ENCODE measurements around the gene NUDT21.

Gene NUDT21

DNA sequence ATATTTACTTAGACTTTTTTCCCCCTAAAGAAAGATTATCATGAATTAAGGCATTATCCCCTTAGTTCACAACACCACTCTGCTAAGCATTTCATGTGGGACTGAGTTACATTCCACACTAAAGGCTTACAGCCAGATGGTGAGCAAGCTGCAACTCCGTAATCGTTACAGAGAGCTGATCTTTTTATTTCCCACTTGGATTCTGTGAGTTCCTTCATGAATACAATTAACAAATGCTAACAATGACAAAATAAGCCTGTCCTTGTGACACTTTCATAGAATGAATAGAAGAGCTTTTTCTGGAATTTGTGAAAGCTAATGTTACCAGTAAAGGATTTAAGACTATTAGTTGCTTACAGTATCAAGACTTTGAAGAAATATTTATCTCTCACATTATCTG lies 9.0 kb upstream of the NUDT21 start:
- no peak for DNase-seq

- DNase-seq, result no peak
These were observed 6.9 kb upstream of the NUDT21 start for GRCh38 chr16:56457927-56458470.

GRCh38 chr16:56451753-56452689 lies 889 bp upstream of the NUDT21 start:
- no peak for DNase-seq

DNA sequence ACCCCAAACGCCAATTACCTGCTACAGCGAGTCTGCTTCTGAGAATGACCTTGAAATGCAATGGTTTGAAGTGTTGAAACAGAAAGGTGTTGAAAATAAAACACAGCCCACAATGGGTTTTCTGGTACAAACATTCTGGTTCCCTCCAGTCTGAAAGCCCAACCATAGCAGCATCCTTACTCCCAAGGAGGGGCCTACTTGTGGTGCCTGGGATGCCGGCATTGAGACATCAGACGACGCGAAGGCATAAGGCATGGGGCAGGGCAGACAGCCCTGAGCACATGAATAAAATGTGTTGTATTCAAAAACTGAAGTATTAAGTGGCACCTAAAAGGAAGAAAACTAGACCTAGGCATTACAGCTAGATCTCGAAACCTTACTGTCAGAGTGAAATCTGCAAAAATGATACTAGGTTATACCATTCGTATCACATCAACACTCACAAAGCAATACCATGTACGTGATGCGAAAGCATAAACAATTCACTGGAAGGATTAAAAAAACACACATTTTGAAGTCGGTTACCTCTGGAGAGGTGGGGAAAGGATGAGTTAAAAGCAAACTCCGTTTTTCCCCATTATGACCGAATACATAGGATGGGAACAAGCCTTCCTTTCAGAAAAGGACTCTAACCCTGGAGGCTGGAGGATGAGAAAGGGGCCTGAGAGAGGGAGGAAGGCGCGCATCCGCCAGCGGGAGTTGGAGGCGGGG lies 702 bp downstream of the NUDT21 start:
- DNase-seq, result no peak

DNA sequence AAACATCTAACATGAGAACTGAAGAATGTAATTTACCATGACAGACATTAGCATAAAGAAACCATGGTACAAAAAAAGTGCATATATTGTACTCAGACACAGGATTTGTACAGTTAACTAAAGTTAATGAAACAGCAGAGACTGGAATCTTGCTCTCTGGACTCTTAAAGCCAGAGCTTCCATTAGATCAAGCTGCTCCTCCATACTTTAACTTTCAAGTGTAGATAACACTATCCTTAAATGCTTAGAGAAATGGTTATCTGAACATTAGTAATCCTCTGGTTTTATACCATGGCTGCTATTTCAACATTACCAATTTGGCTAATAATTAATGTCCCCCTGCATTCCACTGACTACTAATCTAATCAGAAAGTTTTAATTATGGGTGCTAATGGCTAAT lies 3.1 kb downstream of the NUDT21 start:
- no peak for DNase-seq

DNA sequence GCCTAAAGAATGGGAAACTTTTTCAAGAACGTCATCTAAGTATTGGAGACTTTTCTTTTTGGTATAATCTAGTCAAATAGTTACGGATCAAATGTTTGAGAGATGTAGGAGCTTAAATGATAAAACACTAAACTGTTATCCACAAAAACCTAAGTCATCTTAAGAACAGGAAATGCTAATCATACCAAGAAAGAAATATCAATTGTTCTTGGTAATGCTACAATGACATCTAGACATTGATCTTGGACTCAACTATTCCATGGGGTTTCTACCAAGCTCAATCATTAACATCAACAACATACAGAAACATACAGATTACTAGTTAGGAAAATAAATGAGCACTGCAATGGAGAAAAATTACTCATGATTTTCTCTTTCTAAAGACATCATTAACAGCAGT lies 3.8 kb downstream of the NUDT21 start:
- no peak for DNase-seq

GRCh38 chr16:56438038-56438437 lies 13.1 kb downstream of the NUDT21 start:
- DNase-seq, result no peak

- DNase-seq, result no peak
These were observed 14.9 kb downstream of the NUDT21 start for GRCh38 chr16:56436258-56436657.

GRCh38 chr16:56428091-56428490 lies 23.0 kb downstream of the NUDT21 start:
- no peak for DNase-seq

DNA sequence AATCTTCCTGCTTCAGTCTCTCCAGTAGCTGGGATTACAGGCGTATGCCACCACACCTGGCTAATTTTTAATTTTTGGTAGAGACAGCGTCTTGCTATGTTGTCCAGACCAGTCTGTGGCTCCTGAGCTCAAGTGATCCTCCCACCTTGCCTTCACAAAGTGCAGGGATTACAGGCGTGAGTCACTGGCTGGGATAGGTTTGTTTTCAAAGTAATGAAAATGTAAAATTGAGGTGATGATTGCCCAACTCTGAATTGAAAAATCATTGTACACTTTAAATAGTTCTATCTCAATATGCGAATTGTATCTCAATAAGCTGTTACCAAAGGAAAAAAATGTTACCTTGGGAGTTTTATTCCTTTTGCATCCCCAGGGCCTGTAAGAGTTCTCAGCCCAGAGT lies 24.5 kb downstream of the NUDT21 start:
- DNase-seq, result no peak

- peak in 1 of 2 experiments; percentile 16 for DNase-seq
These were observed 25.7 kb downstream of the NUDT21 start, which contains the start of gene AMFR for GRCh38 chr16:56425439-56425832. Gene AMFR, minus strand, starts transcription at chr16:56425545. Its CDS starts 218 bp downstream, at chr16:56425327.

DNA sequence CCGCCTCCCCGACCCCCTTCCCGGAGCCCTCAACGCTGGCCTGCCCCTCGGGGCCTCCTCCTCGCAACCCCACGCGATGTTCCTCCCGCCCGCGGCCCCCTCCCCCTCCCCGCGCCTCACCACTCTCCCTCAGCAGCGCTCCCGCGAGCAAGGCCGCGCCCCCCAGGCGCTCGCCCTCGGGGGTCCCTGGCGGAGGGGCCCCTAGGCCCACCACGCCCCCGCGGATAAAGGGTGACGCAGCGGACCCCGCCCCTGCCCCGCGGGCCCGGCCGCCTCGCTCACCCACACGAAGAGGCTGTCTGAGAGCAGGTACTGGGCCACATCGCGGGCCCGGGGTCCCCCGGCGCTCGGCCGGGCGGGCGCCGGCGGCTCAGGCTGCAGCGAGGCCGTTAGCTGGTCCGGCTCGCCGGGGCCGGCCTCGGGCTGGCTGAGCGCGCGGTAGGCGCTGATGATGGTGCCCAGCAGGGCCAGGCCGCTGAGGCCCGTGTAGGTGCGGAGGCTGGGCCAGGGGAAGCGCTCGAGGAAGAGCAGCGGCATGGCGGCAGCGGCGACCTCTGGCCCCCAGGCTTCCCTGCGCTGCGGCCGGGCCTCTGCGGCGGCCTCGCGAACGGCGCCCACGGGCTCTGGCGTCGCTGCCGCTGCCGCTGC lies 26.2 kb downstream of the NUDT21 start:
- DNase-seq, result no peak

DNA sequence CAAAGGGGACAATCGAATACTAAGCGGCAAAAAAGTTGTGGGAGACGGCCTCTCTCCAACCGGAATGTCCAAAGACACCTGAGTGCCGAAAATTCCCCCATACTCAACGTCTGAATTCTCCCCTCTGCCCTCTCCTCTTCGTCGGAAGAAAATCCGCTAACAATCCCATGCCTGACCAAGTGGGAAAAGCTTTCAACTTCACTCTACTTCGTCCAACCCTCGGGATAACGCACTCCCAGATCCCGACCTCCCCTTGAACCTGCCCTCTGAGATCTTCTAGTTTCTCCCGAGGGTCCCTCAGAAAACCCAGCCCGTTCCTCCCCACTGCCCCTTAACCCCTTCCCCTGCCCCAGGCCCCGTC lies 26.7 kb downstream of the NUDT21 start:
- no peak for DNase-seq

DNA sequence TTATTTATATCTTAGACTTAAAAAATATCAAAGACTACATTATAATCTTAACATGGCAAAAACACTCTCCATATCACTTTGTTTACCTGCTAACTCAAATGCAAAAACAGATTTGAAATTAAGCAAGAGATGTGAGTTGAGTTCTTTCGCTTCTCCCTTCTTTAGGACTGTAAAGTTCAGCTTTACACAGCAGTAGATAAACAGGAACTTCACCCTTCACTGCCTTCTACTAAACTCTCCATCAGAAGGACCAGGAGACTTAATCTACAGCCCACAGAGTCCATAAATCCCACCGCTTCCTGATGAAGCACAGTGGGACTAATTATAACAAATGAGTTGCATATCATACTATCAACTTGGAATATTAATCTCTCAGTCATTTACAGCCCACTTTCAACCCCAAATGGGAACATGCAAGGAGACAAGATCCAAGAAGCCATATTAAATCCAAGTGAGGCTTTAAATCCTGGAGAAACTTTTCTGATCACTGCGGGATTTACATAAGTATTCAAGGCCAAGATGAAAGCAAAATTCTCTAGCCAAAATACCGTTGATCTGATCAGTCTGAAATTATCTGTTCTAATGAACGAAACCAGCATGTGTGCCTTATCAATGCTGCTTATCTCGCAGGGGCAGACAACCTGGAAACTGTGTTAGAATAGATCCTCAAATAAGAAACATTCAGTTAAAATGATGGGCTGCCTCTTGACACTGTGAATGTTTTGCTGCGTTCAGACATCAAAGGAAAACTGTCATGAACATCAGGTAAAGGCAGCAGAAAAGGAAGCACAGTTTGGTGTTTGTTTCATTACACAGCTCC lies 27.3 kb downstream of the NUDT21 start:
- DNase-seq, result no peak

GRCh38 chr16:56422896-56423441 lies 28.2 kb downstream of the NUDT21 start:
- no peak for DNase-seq

- no peak for DNase-seq
These were observed 29.0 kb downstream of the NUDT21 start for GRCh38 chr16:56421976-56422669.

DNA sequence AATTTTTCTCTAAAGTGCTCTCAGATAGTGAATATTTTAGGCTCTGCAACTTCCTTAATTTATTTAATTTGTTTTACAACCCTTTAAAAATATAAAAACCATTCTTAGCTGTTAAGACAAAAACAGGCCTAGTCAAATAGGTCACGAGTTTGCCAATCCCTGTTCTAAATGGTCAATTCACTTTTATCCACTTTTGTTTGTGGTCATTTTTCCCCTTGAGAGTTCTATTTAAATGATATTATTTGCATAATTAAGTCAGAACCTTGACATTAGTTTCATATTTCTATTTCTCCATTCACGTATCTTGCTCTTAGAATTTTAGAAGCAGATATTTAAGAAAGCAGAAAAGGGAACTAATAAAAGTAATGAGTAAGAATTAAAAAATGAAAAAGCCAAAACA lies 29.8 kb downstream of the NUDT21 start:
- DNase-seq, result no peak

DNA sequence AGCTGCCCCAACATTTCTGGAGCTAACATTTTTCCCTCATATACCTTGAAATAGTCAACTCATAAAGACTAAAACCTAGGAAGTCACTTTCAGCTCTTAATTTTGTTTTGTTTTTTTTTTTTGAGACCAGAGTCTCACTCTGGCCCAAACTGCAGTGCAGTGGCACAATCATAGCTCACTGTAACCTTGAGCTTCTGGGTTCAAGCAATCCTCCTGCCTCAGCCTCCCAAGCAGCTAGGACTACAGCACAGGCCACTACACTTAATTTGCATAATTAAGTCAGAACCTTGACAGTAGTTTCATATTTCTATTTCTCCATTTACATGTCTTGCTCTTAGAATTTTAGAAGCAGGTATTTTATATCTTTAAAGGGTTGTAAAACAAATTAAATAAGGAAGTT lies 30.5 kb downstream of the NUDT21 start:
- no peak for DNase-seq

- DNase-seq, result no peak
These were observed 31.2 kb downstream of the NUDT21 start for GRCh38 chr16:56419740-56420548.

DNA sequence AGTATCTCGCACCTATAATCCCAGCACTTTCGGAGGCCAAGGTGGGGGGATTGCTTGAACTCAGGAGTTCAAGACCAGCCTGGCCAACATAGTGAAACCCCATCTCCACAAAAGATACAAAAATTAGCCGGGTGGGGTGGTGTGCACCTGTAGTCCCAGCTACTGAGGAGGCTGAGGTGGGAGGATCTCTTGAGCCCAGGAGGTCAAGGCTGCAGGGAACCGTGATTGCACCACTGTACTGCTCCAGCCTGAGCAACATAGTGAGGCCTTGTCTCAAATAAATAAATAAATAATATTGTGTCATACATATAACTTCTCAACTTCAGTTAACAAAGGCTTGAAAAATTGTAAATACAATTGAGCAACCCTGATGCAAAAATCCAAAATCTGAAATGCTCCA lies 34.0 kb downstream of the NUDT21 start:
- no peak for DNase-seq

- DNase-seq, result no peak
These were observed 35.3 kb downstream of the NUDT21 start for GRCh38 chr16:56415875-56416274.

Measured in NCI-H187 (cell line).